Ascending aorta (tissue), 2 donors: Measurements from ENCODE around the gene FLCN. TPM values are rescaled to one million over a fixed set of nuclear protein-coding genes. Genes with fewer than 3 reads are reported as not detected.

Source experiments
- DNase-seq, 2 donors: peaks; one replicate each; pipeline ENCODE4 v3.0.0-alpha.2; 2019; ENCODE audit warnings: low spot score in 2 of 2
- H3K27ac ChIP-seq, 2 donors: fragments of 200-600 bp; sonication (generic); one replicate each; pipeline ENCODE4 v1.5.1; 2016 to 2017; ENCODE audit warnings: mild to moderate bottlenecking in 1 of 2
- H3K27me3 ChIP-seq: fragments of 200-600 bp; sonication (generic); one replicate; pipeline ENCODE4 v1.5.1; 2017
- H3K36me3 ChIP-seq, 2 donors: fragments of 200-600 bp; sonication (generic); one replicate each; pipeline ENCODE4 v1.5.1; 2016
- H3K4me1 ChIP-seq, 2 donors: fragments of 200-600 bp; sonication (generic); one replicate each; pipeline ENCODE4 v1.5.1; 2016 to 2017; ENCODE audit warnings: mild to moderate bottlenecking in 1 of 2
- H3K4me3 ChIP-seq, 2 donors: fragments of 200-600 bp; sonication (generic); one replicate each; pipeline ENCODE4 v1.5.1; 2016 to 2017; ENCODE audit warnings: mild to moderate bottlenecking in 1 of 2
- H3K9me3 ChIP-seq, 2 donors: fragments of 200-600 bp; sonication (generic); one replicate each; pipeline ENCODE4 v1.5.1; 2016
- CTCF ChIP-seq, 3 experiments: fragments of 200-600 bp in 2 of 3; fragments of 450-650 bp in 1 of 3; sonication (generic) in 2 of 3; IDR thresholded peaks; one replicate each; pipeline ENCODE4 v1.5.1; 2016 to 2019; ENCODE audit warnings: antibody characterized with exemption in 3 of 3, mild to moderate bottlenecking in 1 of 3, moderate library complexity in 1 of 3
- intact Hi-C: fragments of 100-400 bp; cut with DNase I; formaldehyde crosslinking; loops from one replicate; pipeline ENCODE4 v1.15.1; 2023
- total RNA-seq: library from RNA; depleted of rRNA; stranded (reverse); fragments of >200 nt; gene quantifications from one replicate; pipeline ENCODE4 v1.1.0, GENCODE V29; 2016

FLCN gene
- total RNA-seq, 1 donor from 2014 or later: 48.6 TPM

DNA sequence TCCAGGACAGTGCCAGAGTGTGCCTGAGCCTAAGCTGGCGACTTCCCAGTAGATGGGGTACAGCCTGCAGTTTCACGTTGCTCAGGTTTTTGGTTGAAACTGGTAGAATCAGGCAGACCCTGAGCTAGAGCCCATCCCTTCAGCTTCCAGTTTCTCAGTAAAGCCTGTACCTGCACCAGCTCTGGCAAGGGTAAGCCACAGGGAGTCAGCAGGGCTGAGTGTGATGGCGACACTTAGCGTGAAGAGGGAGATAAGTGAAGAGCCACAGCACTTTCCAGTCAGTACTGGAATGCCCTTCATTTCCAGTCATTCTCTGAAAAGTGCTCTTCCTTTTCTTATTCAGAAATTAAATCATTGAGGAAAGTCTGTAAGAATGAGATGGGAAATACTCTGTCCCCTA, 53.2 kb downstream of the FLCN start:
- H3K27me3 ChIP-seq: no peaks in the 10 kb centered on the region
- H3K4me1 ChIP-seq: peaks cover 0 to 9% of the 10 kb centered on the region in 2 donors
- H3K36me3 ChIP-seq: peaks cover 52 to 78% of the 10 kb centered on the region in 2 donors
- intact Hi-C loops: no loop called here
- no peak for TF ChIP-seq CTCF (IDR thresholded peaks at IDR 0.05)
- no peak for DNase-seq
- H3K9me3 ChIP-seq: no peaks in the 10 kb centered on the region
- no peak overlapping the region for H3K27ac ChIP-seq
- no peak overlapping the region for H3K4me3 ChIP-seq

DNA sequence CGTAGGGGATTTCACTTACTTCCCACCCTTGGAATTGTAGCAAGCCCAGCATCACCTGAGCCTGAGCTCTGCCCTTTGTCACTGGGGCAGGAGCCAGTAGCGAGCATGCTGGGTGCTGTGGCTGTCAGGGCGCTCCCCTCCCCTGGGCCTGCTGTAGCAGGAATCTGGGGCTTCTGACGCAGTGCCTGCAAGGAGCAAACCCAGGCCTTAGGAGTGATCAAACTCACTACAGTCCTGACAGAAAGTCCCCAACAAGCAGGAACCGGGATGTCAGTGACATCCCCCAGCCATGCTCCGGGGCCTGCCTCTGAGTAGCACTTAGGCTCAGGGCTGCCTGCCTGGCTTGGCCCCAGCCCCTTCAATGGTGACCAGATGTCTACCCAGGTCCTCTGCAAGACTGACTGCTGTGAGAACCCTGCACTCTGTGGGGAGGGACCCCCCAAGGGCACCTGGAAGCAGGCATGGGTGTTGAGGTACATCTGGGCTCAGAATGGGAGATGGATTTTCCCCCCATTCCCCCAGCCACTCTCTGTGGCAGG, 54.3 kb downstream of the FLCN start:
- no peak for DNase-seq
- peaks cover 59 to 78% of the 10 kb centered on the region in 2 donors for H3K36me3 ChIP-seq
- no peak for TF ChIP-seq CTCF (IDR thresholded peaks at IDR 0.05)
- intact Hi-C loops: no loop called here
- H3K4me1 ChIP-seq: peaks cover 0 to 9% of the 10 kb centered on the region in 2 donors
- H3K9me3 ChIP-seq: no peaks in the 10 kb centered on the region
- no peak overlapping the region for H3K4me3 ChIP-seq
- H3K27me3 ChIP-seq: no peaks in the 10 kb centered on the region
- no peak overlapping the region for H3K27ac ChIP-seq

DNA sequence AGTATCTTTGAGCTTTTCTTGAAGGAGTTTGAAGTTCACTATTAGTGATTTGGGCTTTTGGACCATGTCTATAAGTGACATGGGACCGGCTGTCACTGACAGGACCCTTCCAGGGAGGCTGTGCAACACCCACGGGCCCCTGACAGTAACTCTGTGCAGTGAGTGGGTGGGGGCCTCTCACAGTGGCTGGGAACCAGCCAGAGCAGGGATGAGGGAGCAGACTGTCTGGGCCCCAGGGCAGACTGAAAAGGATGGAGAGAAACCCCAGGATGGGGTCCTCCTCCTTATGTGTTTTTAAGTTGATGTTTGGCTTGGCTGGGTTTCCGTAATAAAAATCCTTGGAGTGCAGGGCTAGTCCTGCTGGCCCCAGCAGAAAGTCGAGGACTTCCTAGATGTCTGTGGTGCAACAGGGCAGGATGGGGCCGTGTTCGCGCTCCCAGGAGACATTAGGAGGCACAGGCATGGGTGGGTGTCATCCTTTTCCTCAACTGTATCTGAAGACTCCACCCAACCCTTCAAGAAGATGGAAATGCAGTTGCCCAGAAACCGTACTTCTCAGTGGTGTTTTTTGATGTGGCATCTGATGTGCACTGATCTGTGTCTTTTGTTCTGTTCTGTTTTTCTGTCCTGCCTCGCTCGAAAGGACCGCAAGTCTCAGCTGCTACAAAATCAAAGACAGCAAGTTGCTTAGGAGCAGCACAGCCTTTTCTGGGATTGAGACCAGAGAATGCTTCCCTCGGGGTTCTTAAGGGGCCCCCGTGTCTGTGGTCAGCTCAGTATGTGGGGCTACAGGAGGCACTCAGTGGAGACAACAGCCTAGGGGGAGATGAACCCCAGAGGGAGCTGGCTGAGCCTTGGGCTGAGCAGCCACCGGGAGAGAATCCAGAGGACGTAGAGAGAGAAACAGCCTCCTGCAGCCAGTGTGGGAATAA, 55.0 kb downstream of the FLCN start:
- intact Hi-C loops: no loop called here
- H3K9me3 ChIP-seq: no peaks in the 10 kb centered on the region
- H3K36me3 ChIP-seq: peaks cover 66 to 82% of the 10 kb centered on the region in 2 donors
- TF ChIP-seq CTCF (IDR thresholded peaks at IDR 0.05): no peak
- no peak overlapping the region for H3K4me3 ChIP-seq
- H3K27ac ChIP-seq: peak overlapping the region; percentile 54 to 65
- DNase-seq: no peak
- no peaks in the 10 kb centered on the region for H3K27me3 ChIP-seq
- peaks cover 0 to 9% of the 10 kb centered on the region in 2 donors for H3K4me1 ChIP-seq

GRCh38 chr17:17180741-17181525, 56.0 kb downstream of the FLCN start:
- TF ChIP-seq CTCF (IDR thresholded peaks at IDR 0.05): no peak
- Histone ChIP-seq H3K4me3 (no peak overlapping the region), H3K4me1 (peaks cover 0 to 9% of the 10 kb centered on the region in 2 donors), H3K36me3 (peaks cover 71 to 83% of the 10 kb centered on the region in 2 donors), H3K9me3 (no peaks in the 10 kb centered on the region), H3K27ac (peak overlapping the region; percentile 54 to 65), H3K27me3 (no peaks in the 10 kb centered on the region)
- DNase-seq: no peak
- intact Hi-C loops: no loop called here

DNA sequence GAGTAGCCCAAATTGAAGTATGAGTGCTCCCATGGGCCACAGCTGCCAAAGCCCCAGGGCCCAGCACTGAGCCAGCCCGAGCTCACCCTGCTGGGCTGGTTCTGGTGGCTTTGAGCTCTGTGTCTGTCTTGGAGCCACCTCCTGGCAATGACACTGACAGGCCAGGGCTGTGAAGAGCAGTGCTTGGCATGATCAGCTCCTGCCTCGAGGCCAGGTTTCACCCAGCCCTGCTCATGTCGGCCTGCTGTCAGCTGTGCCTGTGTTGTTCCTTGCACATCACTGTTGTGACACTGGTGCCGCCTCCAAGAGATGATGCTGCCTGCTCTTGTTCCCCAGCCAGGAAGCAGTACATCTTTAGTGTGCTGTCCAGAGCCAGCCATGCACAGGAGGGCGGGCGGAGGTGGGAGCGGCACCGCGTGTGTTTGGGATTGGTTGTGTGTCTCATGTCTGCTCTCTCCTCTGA, 56.8 kb downstream of the FLCN start:
- Histone ChIP-seq H3K9me3 (no peaks in the 10 kb centered on the region), H3K36me3 (peaks cover 78 to 90% of the 10 kb centered on the region in 2 donors), H3K27me3 (no peaks in the 10 kb centered on the region), H3K27ac (no peak overlapping the region), H3K4me1 (peaks cover 0 to 9% of the 10 kb centered on the region in 2 donors), H3K4me3 (no peak overlapping the region)
- TF ChIP-seq CTCF (IDR thresholded peaks at IDR 0.05): no peak
- no peak for DNase-seq
- intact Hi-C loops: no loop called here
